Astrocyte of the cerebellum (primary cell): ENCODE measurements around the gene ATAD2B.

Source experiments
- DNase-seq: peaks from one replicate; pipeline ENCODE4 v3.0.0-alpha.2; 2011; ENCODE audit warnings: low read depth
- H3K4me3 ChIP-seq: 2 replicates; pipeline ENCODE4 v1.5.1; 2011; ENCODE audit warnings: mild to moderate bottlenecking, low read depth, low read length, moderate library complexity
- CTCF ChIP-seq: IDR thresholded peaks from 2 replicates; pipeline ENCODE4 v1.5.1; 2012; ENCODE audit warnings: low read length, low read depth, moderate library complexity, mild to moderate bottlenecking; ENCODE audit errors: missing control alignments
- in situ Hi-C: cut with HindIII; loops from 2 replicates; pipeline ENCODE4 v1.10.0; 2017; ENCODE audit warnings: low sequenced_read_pairs

The ATAD2B gene

GRCh38 chr2:23806201-23806600 lies 120.7 kb downstream of the ATAD2B start:
- H3K4me3 ChIP-seq, result no peak overlapping the region
- in situ Hi-C loops, result no loop called here
- DNase-seq, result no peak
- no peak for TF ChIP-seq CTCF

GRCh38 chr2:23803965-23804542 lies 122.9 kb downstream of the ATAD2B start:
- no peak for DNase-seq
- TF ChIP-seq CTCF, result peak; percentile 28
- in situ Hi-C loops, result no loop called here
- no peak overlapping the region for H3K4me3 ChIP-seq

GRCh38 chr2:23803264-23803964 lies 123.5 kb downstream of the ATAD2B start:
- in situ Hi-C loops, result no loop called here
- peak; percentile 72 for DNase-seq

GRCh38 chr2:23801396-23801795 lies 125.5 kb downstream of the ATAD2B start:
- no peak for TF ChIP-seq CTCF
- H3K4me3 ChIP-seq, result no peak overlapping the region
- DNase-seq, result no peak
- in situ Hi-C loops, result no loop called here

More at GRCh38 chr2:23803264-23803964, 123.5 kb downstream of the ATAD2B start:
- no peak overlapping the region for H3K4me3 ChIP-seq
- no peak for TF ChIP-seq CTCF

GRCh38 chr2:23794234-23794633 lies 132.7 kb downstream of the ATAD2B start:
- in situ Hi-C loops, result no loop called here
- TF ChIP-seq CTCF, result no peak
- no peak for DNase-seq
- no peak overlapping the region for H3K4me3 ChIP-seq

GRCh38 chr2:23793476-23793875 lies 133.4 kb downstream of the ATAD2B start:
- in situ Hi-C loops, result no loop called here
- TF ChIP-seq CTCF, result no peak

More at GRCh38 chr2:23793476-23793875, 133.4 kb downstream of the ATAD2B start:
- no peak overlapping the region for H3K4me3 ChIP-seq
- no peak for DNase-seq
